ENCODE data around the gene CYTH2. TPM values are rescaled to one million over a fixed set of nuclear protein-coding genes. Genes with fewer than 3 reads are reported as not detected.

The CYTH2 gene, protein sequence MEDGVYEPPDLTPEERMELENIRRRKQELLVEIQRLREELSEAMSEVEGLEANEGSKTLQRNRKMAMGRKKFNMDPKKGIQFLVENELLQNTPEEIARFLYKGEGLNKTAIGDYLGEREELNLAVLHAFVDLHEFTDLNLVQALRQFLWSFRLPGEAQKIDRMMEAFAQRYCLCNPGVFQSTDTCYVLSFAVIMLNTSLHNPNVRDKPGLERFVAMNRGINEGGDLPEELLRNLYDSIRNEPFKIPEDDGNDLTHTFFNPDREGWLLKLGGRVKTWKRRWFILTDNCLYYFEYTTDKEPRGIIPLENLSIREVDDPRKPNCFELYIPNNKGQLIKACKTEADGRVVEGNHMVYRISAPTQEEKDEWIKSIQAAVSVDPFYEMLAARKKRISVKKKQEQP
- total RNA-seq, result 32.1 TPM
- long read RNA-seq, full-length matches to known transcripts, result 16 of 28 reads
- long read RNA-seq, partial matches to known transcripts, result 4 of 28 reads
- long read RNA-seq, other reads (novel, unspliced or antisense), result 8 of 28 reads

- H3K27ac ChIP-seq (replicated peaks), result peak within 1 kb of the TSS; percentile 99
- peaks cover 33% of the 10 kb centered on the region for H3K4me1 ChIP-seq
- H3K36me3 ChIP-seq, result peaks cover 43% of the 10 kb centered on the region
- peak within 1 kb of the TSS; percentile 96 for H3K4me3 ChIP-seq
- intact Hi-C loops (cut with micrococcal nuclease), result no loop called here
- DNase-seq, result peak; percentile 91
- H3K27me3 ChIP-seq (ENCODE audit: low read depth), result no peaks in the 10 kb centered on the region
- no peaks in the 10 kb centered on the region for H3K9me3 ChIP-seq (replicated peaks)
- TF ChIP-seq, protein P1, sequence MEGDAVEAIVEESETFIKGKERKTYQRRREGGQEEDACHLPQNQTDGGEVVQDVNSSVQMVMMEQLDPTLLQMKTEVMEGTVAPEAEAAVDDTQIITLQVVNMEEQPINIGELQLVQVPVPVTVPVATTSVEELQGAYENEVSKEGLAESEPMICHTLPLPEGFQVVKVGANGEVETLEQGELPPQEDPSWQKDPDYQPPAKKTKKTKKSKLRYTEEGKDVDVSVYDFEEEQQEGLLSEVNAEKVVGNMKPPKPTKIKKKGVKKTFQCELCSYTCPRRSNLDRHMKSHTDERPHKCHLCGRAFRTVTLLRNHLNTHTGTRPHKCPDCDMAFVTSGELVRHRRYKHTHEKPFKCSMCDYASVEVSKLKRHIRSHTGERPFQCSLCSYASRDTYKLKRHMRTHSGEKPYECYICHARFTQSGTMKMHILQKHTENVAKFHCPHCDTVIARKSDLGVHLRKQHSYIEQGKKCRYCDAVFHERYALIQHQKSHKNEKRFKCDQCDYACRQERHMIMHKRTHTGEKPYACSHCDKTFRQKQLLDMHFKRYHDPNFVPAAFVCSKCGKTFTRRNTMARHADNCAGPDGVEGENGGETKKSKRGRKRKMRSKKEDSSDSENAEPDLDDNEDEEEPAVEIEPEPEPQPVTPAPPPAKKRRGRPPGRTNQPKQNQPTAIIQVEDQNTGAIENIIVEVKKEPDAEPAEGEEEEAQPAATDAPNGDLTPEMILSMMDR (IDR thresholded peaks at IDR 0.05; ENCODE audit: borderline replicate concordance), result no peak
These were observed at the start of gene CYTH2 for GRCh38 chr19:48469289-48469881. Gene CYTH2, plus strand, starts transcription at chr19:48469369. Its CDS starts 139 bp downstream, at chr19:48469508.

- H3K4me1 ChIP-seq, result peaks cover 8% of the 10 kb centered on the region
- no peak overlapping the region for H3K4me3 ChIP-seq
- peaks cover 6% of the 10 kb centered on the region for H3K27me3 ChIP-seq (ENCODE audit: low read depth)
- no peaks in the 10 kb centered on the region for H3K36me3 ChIP-seq
- no peak for DNase-seq
- H3K9me3 ChIP-seq (replicated peaks), result no peaks in the 10 kb centered on the region
- intact Hi-C loops (cut with micrococcal nuclease), result no loop called here
- TF ChIP-seq, protein P1 (IDR thresholded peaks at IDR 0.05; ENCODE audit: borderline replicate concordance), result no peak
- no peak overlapping the region for H3K27ac ChIP-seq (replicated peaks)
These were observed 47.6 kb upstream of the CYTH2 start for GRCh38 chr19:48421548-48421947.

DNA sequence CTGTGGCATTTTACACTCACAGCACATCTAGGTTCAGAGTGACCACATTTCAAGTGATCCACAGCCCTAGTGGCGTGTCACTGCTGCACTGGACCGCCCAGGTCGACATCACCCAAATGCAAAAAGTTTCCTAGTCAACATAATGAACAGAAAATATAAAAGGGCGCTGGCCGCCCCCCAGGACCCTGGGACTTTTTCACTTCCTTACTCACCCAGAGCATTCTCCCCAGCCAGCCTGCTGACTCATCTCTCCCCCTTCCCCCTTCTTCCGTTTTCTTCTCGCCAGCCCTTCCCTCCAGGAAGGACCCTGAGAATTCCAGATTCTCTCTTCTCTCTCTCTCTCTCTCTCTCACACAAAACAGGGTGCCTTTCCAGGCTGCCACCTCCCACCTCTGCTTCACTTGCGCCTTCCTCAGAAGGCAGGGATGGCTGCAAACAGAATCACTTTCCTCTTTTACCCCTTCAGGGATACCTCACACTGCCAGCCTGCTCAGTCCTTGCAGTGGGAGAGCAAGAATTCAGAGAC, 44.4 kb upstream of the CYTH2 start:
- Histone ChIP-seq H3K4me3 (no peak overlapping the region), H3K4me1 (no peaks in the 10 kb centered on the region), H3K27me3 (ENCODE audit: low read depth) (no peaks in the 10 kb centered on the region), H3K9me3 (replicated peaks) (no peaks in the 10 kb centered on the region), H3K27ac (replicated peaks) (no peak overlapping the region), H3K36me3 (no peaks in the 10 kb centered on the region)
- TF ChIP-seq, protein P1 (IDR thresholded peaks at IDR 0.05; ENCODE audit: borderline replicate concordance), result no peak
- no peak for DNase-seq
- intact Hi-C loops (cut with micrococcal nuclease), result no loop called here

DNA sequence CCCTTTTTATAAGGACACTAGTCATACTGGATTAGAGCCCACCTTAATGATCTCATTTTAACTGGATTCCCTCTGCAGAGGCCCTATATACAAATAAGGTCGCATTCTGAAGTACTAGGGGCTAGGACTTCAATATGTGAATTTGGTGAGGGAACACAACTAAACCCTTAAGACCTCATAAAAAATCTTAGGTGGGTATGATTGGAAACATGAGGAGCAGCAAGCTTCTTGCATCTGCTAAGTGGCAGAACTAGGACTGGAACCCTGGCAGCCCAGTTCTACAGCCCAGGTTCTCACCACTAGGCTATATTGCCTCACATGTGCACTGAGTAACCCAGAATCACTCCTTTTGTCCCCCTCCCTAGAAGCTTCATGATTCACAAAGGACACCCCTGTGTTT, 40.5 kb upstream of the CYTH2 start:
- Histone ChIP-seq H3K4me1 (no peaks in the 10 kb centered on the region), H3K9me3 (replicated peaks) (no peaks in the 10 kb centered on the region), H3K36me3 (no peaks in the 10 kb centered on the region), H3K4me3 (no peak overlapping the region), H3K27ac (replicated peaks) (no peak overlapping the region), H3K27me3 (ENCODE audit: low read depth) (no peaks in the 10 kb centered on the region)
- intact Hi-C loops (cut with micrococcal nuclease), result no loop called here
- TF ChIP-seq, protein P1 (IDR thresholded peaks at IDR 0.05; ENCODE audit: borderline replicate concordance), result no peak
- DNase-seq, result no peak

DNA sequence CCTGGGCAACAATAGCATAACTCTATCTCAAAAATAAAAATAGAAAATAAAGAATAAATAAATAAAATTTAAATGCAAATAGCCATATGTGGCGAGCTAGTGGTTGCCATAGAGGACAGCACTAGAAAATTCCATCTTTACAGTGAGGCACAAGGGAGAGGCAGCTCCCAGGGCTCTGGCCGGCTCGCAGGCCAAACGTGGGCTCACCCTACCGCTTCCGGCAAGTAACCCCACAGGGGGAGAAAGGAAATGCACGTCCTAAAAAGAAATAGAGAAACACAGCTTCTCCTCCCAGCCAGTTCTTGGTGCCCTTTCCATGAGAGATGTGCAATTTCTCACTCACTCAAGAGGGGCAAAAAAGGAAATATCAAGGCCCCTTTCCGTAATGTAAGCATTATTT, 35.8 kb upstream of the CYTH2 start:
- no peak overlapping the region for H3K4me3 ChIP-seq
- TF ChIP-seq, protein P1 (IDR thresholded peaks at IDR 0.05; ENCODE audit: borderline replicate concordance), result no peak
- intact Hi-C loops (cut with micrococcal nuclease), result no loop called here
- H3K9me3 ChIP-seq (replicated peaks), result no peaks in the 10 kb centered on the region
- H3K27me3 ChIP-seq (ENCODE audit: low read depth), result peaks cover 27% of the 10 kb centered on the region
- H3K4me1 ChIP-seq, result no peaks in the 10 kb centered on the region
- no peaks in the 10 kb centered on the region for H3K36me3 ChIP-seq
- DNase-seq, result no peak
- no peak overlapping the region for H3K27ac ChIP-seq (replicated peaks)
